HepG2 (cell line): ENCODE data around the gene BABAM2. TPM values are rescaled to one million over a fixed set of nuclear protein-coding genes. Genes with fewer than 3 reads are reported as not detected.
A peak's percentile ranks its signal among the peaks of the same experiment; 100 is the strongest.

ENCODE experiments used
- AKNA ChIP-seq: sonication (generic); formaldehyde crosslinking; IDR thresholded peaks from 2 replicates; pipeline ENCODE4 v1.4.0; 2020; ENCODE audit warnings: missing genetic modification reagents, borderline replicate concordance
- ARID3A ChIP-seq: IDR thresholded peaks from 2 replicates; pipeline ENCODE4 v1.6.1; 2012; ENCODE audit warnings: low read depth, low read length, improper control_type of control experiment
- EEA1 ChIP-seq: sonication (generic); formaldehyde crosslinking; IDR thresholded peaks from 2 replicates; pipeline ENCODE4 v1.5.1; 2020; ENCODE audit warnings: mild to moderate bottlenecking, missing genetic modification reagents, borderline replicate concordance
- EP300 ChIP-seq, 3 experiments: sonication (generic) in 1 of 3; formaldehyde crosslinking in 1 of 3; IDR thresholded peaks; 2 replicates each; pipeline versions ENCODE4 v1.5.1 to v1.6.1; 2011 to 2020; ENCODE audit warnings: low read depth in 2 of 3, low read length in 2 of 3, borderline replicate concordance in 1 of 3, improper control_type of control experiment in 1 of 3, mild to moderate bottlenecking in 1 of 3, missing genetic modification reagents in 1 of 3, moderate library complexity in 1 of 3
- IKZF5 ChIP-seq: IDR thresholded peaks from 2 replicates; pipeline ENCODE4 v1.6.1; 2018; ENCODE audit warnings: missing genetic modification reagents, mild to moderate bottlenecking, missing compliant biosample characterization
- JUNB ChIP-seq: sonication (generic); formaldehyde crosslinking; IDR thresholded peaks from 2 replicates; pipeline ENCODE4 v1.8.0; 2022; ENCODE audit warnings: missing genetic modification reagents, mild to moderate bottlenecking, borderline replicate concordance
- RCOR2 ChIP-seq: IDR thresholded peaks from 2 replicates; pipeline ENCODE4 v1.6.1; 2016; ENCODE audit warnings: missing biosample characterization, missing genetic modification reagents
- SCMH1 ChIP-seq: sonication (generic); formaldehyde crosslinking; IDR thresholded peaks from 2 replicates; pipeline ENCODE4 v1.9.0; 2021; ENCODE audit warnings: missing genetic modification reagents, mild to moderate bottlenecking, borderline replicate concordance
- TGIF2 ChIP-seq: IDR thresholded peaks from 2 replicates; pipeline ENCODE4 v1.6.1; 2016; ENCODE audit warnings: control low read depth, missing compliant biosample characterization
- ZNF225 ChIP-seq: sonication (generic); formaldehyde crosslinking; IDR thresholded peaks from 2 replicates; pipeline ENCODE4 v1.4.0; 2020; ENCODE audit warnings: mild to moderate bottlenecking, missing genetic modification reagents
- ZNF547 ChIP-seq: sonication (generic); formaldehyde crosslinking; IDR thresholded peaks from 2 replicates; pipeline ENCODE4 v1.5.1; 2020; ENCODE audit warnings: mild to moderate bottlenecking, missing genetic modification reagents
- ZNF552 ChIP-seq: sonication (generic); formaldehyde crosslinking; IDR thresholded peaks from 2 replicates; pipeline ENCODE4 v1.9.0; 2022; ENCODE audit warnings: missing genetic modification reagents, mild to moderate bottlenecking, borderline replicate concordance
- ZNF772 ChIP-seq: sonication (generic); formaldehyde crosslinking; IDR thresholded peaks from 2 replicates; pipeline ENCODE4 v1.5.0; 2020; ENCODE audit warnings: mild to moderate bottlenecking, missing genetic modification reagents
- polyA plus RNA-seq, 8 experiments: library from polyadenylated mRNA; depleted of rRNA in 3 of 8; stranded (reverse) in 7 of 8; unstranded in 1 of 8; fragments of >200 nt; fragmentation: Illumina TruSeq in 4 of 8; extraction: Trizol in 4 of 8; gene quantifications; 2 replicates each; pipeline versions ENCODE4 v1.2.1 to v1.2.3, GENCODE V29; 2011 to 2016; ENCODE audit warnings: low read depth in 4 of 8, missing spikeins in 1 of 8, mixed read lengths in 1 of 8; ENCODE audit not compliant: insufficient read depth in 1 of 8
- total RNA-seq, 5 experiments: library from RNA; depleted of rRNA; stranded (reverse); fragments of >200 nt; fragmentation: Illumina TruSeq; extraction: Trizol; gene quantifications; 2 replicates each; pipeline ENCODE4 v1.2.3, GENCODE V29; 2016; ENCODE audit warnings: low read depth in 1 of 5
- TF ChIP-seq, protein P1 (sequence below): sonication (generic); formaldehyde crosslinking; IDR thresholded peaks from 2 replicates; pipeline ENCODE4 v1.9.0; 2021; ENCODE audit warnings: missing genetic modification reagents, borderline replicate concordance
- TF ChIP-seq, protein P2 (sequence below): sonication (generic); formaldehyde crosslinking; IDR thresholded peaks from 2 replicates; pipeline ENCODE4 v1.4.0; 2020; ENCODE audit warnings: missing genetic modification reagents
- TF ChIP-seq, protein P3 (sequence below): sonication (generic); formaldehyde crosslinking; IDR thresholded peaks from 2 replicates; pipeline ENCODE4 v1.9.0; 2021; ENCODE audit warnings: missing genetic modification reagents, mild to moderate bottlenecking, borderline replicate concordance

BABAM2 gene
- total and polyA plus RNA-seq, 2 of the 13 experiments (the other 11 are each of a cell fraction or from before 2014, with no cell fraction given): 24.9 to 28.0 TPM

- no peak for TF ChIP-seq ZNF552 (CRISPR knock-in tag)
- TF ChIP-seq ZNF772 (CRISPR knock-in tag): peak; percentile 33; the same call in 1 of the 2 replicates
- TF ChIP-seq, protein P1, sequence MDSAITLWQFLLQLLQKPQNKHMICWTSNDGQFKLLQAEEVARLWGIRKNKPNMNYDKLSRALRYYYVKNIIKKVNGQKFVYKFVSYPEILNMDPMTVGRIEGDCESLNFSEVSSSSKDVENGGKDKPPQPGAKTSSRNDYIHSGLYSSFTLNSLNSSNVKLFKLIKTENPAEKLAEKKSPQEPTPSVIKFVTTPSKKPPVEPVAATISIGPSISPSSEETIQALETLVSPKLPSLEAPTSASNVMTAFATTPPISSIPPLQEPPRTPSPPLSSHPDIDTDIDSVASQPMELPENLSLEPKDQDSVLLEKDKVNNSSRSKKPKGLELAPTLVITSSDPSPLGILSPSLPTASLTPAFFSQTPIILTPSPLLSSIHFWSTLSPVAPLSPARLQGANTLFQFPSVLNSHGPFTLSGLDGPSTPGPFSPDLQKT (CRISPR knock-in tag): no peak
- TF ChIP-seq, protein P2, sequence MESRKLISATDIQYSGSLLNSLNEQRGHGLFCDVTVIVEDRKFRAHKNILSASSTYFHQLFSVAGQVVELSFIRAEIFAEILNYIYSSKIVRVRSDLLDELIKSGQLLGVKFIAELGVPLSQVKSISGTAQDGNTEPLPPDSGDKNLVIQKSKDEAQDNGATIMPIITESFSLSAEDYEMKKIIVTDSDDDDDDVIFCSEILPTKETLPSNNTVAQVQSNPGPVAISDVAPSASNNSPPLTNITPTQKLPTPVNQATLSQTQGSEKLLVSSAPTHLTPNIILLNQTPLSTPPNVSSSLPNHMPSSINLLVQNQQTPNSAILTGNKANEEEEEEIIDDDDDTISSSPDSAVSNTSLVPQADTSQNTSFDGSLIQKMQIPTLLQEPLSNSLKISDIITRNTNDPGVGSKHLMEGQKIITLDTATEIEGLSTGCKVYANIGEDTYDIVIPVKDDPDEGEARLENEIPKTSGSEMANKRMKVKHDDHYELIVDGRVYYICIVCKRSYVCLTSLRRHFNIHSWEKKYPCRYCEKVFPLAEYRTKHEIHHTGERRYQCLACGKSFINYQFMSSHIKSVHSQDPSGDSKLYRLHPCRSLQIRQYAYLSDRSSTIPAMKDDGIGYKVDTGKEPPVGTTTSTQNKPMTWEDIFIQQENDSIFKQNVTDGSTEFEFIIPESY (CRISPR knock-in tag): no peak
- no peak for TF ChIP-seq EEA1 (CRISPR knock-in tag)
- no peak for TF ChIP-seq ZNF225 (CRISPR knock-in tag)
- no peak for TF ChIP-seq ZNF547 (CRISPR knock-in tag)
- peak; percentile 62; the same call in 1 of the 2 replicates for TF ChIP-seq IKZF5
- no peak for TF ChIP-seq AKNA (CRISPR knock-in tag)
- TF ChIP-seq, protein P3, sequence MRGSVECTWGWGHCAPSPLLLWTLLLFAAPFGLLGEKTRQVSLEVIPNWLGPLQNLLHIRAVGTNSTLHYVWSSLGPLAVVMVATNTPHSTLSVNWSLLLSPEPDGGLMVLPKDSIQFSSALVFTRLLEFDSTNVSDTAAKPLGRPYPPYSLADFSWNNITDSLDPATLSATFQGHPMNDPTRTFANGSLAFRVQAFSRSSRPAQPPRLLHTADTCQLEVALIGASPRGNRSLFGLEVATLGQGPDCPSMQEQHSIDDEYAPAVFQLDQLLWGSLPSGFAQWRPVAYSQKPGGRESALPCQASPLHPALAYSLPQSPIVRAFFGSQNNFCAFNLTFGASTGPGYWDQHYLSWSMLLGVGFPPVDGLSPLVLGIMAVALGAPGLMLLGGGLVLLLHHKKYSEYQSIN (CRISPR knock-in tag): no peak
- peak; percentile 82 for TF ChIP-seq RCOR2 (CRISPR knock-in tag)
- no peak for TF ChIP-seq SCMH1
- no peak for TF ChIP-seq TGIF2 (CRISPR knock-in tag)
- peak; percentile 48; the same call in 1 of the 2 replicates for TF ChIP-seq ARID3A
- no peak for TF ChIP-seq JUNB
- TF ChIP-seq EP300 (IDR thresholded peaks at IDR 0.05; ENCODE audit: low read depth in 2 of 2, low read length in 2 of 2): peak in 1 of 2 experiments; percentile 77; a peak in 2 of 4 replicates
- no peak for TF ChIP-seq EP300 (CRISPR knock-in tag; IDR thresholded peaks at IDR 0.05; ENCODE audit: borderline replicate concordance)
Measured at GRCh38 chr2:28011322-28011737, 120.8 kb downstream of the BABAM2 start (continued).
